Tibial nerve (tissue), 4 donors: ENCODE measurements around the gene A2M.

Experiments
- CTCF ChIP-seq, 5 experiments: fragments of 200-600 bp in 3 of 5; fragments of 450-650 bp in 2 of 5; sonication (generic) in 3 of 5; IDR thresholded peaks; one replicate each; pipeline ENCODE4 v1.5.1; 2016 to 2019; ENCODE audit warnings: antibody characterized with exemption in 5 of 5, mild to moderate bottlenecking in 3 of 5, moderate library complexity in 2 of 5
- EP300 ChIP-seq, 2 donors: sonication (generic); formaldehyde crosslinking; IDR thresholded peaks; one replicate each; pipeline ENCODE4 v1.6.1; 2017; ENCODE audit warnings: antibody characterized with exemption in 2 of 2, mild to moderate bottlenecking in 1 of 2
- POLR2A ChIP-seq, 2 donors: fragments of 450-650 bp; IDR thresholded peaks; one replicate each; pipeline ENCODE4 v1.6.1; 2017; ENCODE audit warnings: antibody characterized with exemption in 2 of 2, mild to moderate bottlenecking in 2 of 2, moderate library complexity in 2 of 2

GRCh38 chr12:9084417-9084816 lies 31.3 kb downstream of the A2M start:
- TF ChIP-seq POLR2A (IDR thresholded peaks at IDR 0.05), result no peak
- TF ChIP-seq EP300 (IDR thresholded peaks at IDR 0.05), result no peak
- no peak for TF ChIP-seq CTCF (IDR thresholded peaks at IDR 0.05)
